ENCODE data around the gene GOLPH3L.

GRCh38 chr1:150613061-150613920 is 83.7 kb downstream of the GOLPH3L start:
- TF ChIP-seq CTCF (conservative IDR thresholded peaks at IDR 0.05; ENCODE audit: low read length): no peak
- TF ChIP-seq EZH2phosphoT487 (IDR thresholded peaks at IDR 0.05; ENCODE audit: borderline replicate concordance): no peak
